Amniotic epithelial cell (primary cell): ENCODE results near the gene ARMCX2.
"Not testable (repeated sequence)": the region's sequence is repeated elsewhere in the genome, so short reads cannot be mapped to it uniquely, and the experiment has no call there.

Experiments
- DNase-seq: peaks from one replicate; pipeline ENCODE4 v3.0.0-alpha.2; 2010; ENCODE audit warnings: low read depth

ARMCX2 gene

GRCh38 chrX:101659601-101660063 lies at the start of gene ARMCX2:
Gene ARMCX2, minus strand, starts transcription at chrX:101659850. Its CDS starts 2,262 bp downstream, at chrX:101657588.
- DNase-seq: peak; percentile 51

- DNase-seq: no peak
Observed at GRCh38 chrX:101709384-101709783, 49.7 kb upstream of the ARMCX2 start.

- no peak for DNase-seq
Observed at GRCh38 chrX:101708163-101708562, 48.5 kb upstream of the ARMCX2 start.

GRCh38 chrX:101693476-101693875 lies 33.8 kb upstream of the ARMCX2 start:
- DNase-seq: no peak

GRCh38 chrX:101691835-101692234 lies 32.2 kb upstream of the ARMCX2 start:
- DNase-seq: no peak

GRCh38 chrX:101686574-101686973 lies 26.9 kb upstream of the ARMCX2 start:
- no peak for DNase-seq

GRCh38 chrX:101685923-101686322 lies 26.3 kb upstream of the ARMCX2 start:
- no peak for DNase-seq

GRCh38 chrX:101682723-101683122 lies 23.1 kb upstream of the ARMCX2 start:
- peak; percentile 2 for DNase-seq

GRCh38 chrX:101677028-101677427 lies 17.4 kb upstream of the ARMCX2 start:
- no peak for DNase-seq

GRCh38 chrX:101676571-101676970 lies 16.9 kb upstream of the ARMCX2 start:
- DNase-seq: no peak

GRCh38 chrX:101668143-101668542 lies 8.5 kb upstream of the ARMCX2 start:
- peak; percentile 2 for DNase-seq

GRCh38 chrX:101658661-101659491 lies 774 bp downstream of the ARMCX2 start:
- peak; percentile 28 for DNase-seq

- no peak for DNase-seq
Observed at GRCh38 chrX:101657495-101657894, 2.2 kb downstream of the ARMCX2 start.

- DNase-seq: no peak
Observed at GRCh38 chrX:101656817-101657216, 2.8 kb downstream of the ARMCX2 start.

GRCh38 chrX:101655534-101655933 lies 4.1 kb downstream of the ARMCX2 start:
- DNase-seq: no peak

GRCh38 chrX:101647716-101648115 lies 11.9 kb downstream of the ARMCX2 start:
- not testable (repeated sequence) for DNase-seq

GRCh38 chrX:101642093-101642492 lies 17.6 kb downstream of the ARMCX2 start:
- no peak for DNase-seq

- DNase-seq: no peak
Observed at GRCh38 chrX:101639583-101639982, 20.1 kb downstream of the ARMCX2 start.

GRCh38 chrX:101619364-101619763 lies 40.3 kb downstream of the ARMCX2 start:
- DNase-seq: no peak

- peak; percentile 51 for DNase-seq
Observed at GRCh38 chrX:101617211-101618191, 42.1 kb downstream of the ARMCX2 start, which contains the start of gene ARMCX6. Gene ARMCX6, minus strand, starts transcription at chrX:101618000. Its CDS starts 1,380 bp downstream, at chrX:101616620.

- DNase-seq: no peak
Observed at GRCh38 chrX:101605728-101606127, 53.9 kb downstream of the ARMCX2 start.
